ENCODE data around the gene C16orf95.

Gene C16orf95

GRCh38 chr16:87297918-87298631 is 19.1 kb downstream of the C16orf95 start:
- TF ChIP-seq, protein P1, sequence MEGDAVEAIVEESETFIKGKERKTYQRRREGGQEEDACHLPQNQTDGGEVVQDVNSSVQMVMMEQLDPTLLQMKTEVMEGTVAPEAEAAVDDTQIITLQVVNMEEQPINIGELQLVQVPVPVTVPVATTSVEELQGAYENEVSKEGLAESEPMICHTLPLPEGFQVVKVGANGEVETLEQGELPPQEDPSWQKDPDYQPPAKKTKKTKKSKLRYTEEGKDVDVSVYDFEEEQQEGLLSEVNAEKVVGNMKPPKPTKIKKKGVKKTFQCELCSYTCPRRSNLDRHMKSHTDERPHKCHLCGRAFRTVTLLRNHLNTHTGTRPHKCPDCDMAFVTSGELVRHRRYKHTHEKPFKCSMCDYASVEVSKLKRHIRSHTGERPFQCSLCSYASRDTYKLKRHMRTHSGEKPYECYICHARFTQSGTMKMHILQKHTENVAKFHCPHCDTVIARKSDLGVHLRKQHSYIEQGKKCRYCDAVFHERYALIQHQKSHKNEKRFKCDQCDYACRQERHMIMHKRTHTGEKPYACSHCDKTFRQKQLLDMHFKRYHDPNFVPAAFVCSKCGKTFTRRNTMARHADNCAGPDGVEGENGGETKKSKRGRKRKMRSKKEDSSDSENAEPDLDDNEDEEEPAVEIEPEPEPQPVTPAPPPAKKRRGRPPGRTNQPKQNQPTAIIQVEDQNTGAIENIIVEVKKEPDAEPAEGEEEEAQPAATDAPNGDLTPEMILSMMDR (IDR thresholded peaks at IDR 0.05) = peak; percentile 83
- no peak for TF ChIP-seq ZFX (IDR thresholded peaks at IDR 0.05; ENCODE audit: borderline replicate concordance)
- H3K27ac ChIP-seq = no peak overlapping the region

- TF ChIP-seq, protein P1 (IDR thresholded peaks at IDR 0.05) = no peak
- no peak for TF ChIP-seq ZFX (IDR thresholded peaks at IDR 0.05; ENCODE audit: borderline replicate concordance)
- no peak overlapping the region for H3K27ac ChIP-seq
These were observed 19.8 kb downstream of the C16orf95 start for GRCh38 chr16:87297407-87297806.

DNA sequence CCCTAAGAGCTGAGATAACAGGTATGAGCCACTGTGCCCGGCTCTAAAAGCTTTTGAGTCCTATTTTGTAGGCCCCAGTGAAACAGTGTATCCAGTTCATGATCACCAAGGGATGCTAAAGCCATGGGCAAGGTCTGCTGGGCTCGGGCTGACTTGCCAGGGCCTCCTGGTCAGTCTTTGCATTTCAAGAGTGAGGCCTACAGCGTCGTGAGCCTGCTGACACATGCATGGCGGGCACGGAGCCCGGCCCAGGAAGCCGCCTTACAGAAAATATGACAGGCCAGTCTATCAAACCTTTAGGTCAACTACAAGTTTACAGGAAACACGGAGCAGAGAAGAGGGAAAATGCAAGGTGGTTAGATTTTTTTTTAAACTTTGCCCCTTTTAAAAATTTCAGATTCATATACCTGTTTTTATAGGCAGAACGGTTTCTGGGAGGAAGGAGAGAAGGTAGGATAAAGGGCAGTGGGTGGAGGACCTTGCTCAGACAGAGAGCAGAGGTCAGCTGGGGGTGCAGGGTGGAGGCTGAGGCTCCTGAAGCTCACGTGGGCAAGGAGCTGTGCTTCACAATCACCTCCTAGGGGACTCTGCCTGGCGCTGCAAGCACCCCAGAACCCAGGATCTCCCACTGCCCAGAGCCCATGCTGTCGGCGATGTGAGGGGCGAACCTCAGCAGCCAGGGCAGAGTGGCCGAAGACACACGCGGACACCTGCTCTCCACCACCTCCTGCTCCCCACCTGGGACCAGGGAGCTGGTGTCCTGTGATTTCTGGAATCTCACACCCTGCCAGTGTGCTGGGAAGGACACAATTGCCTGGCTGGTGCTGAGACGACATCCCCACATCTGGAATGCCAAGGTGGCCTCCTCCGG is 21.3 kb downstream of the C16orf95 start:
- no peak for TF ChIP-seq ZFX (IDR thresholded peaks at IDR 0.05; ENCODE audit: borderline replicate concordance)
- TF ChIP-seq, protein P1 (IDR thresholded peaks at IDR 0.05) = no peak
- H3K27ac ChIP-seq = no peak overlapping the region

GRCh38 chr16:87295259-87295658 is 21.9 kb downstream of the C16orf95 start:
- no peak overlapping the region for H3K27ac ChIP-seq
- TF ChIP-seq ZFX (IDR thresholded peaks at IDR 0.05; ENCODE audit: borderline replicate concordance) = no peak
- TF ChIP-seq, protein P1 (IDR thresholded peaks at IDR 0.05) = no peak

- no peak overlapping the region for H3K27ac ChIP-seq
- no peak for TF ChIP-seq ZFX (IDR thresholded peaks at IDR 0.05; ENCODE audit: borderline replicate concordance)
- TF ChIP-seq, protein P1 (IDR thresholded peaks at IDR 0.05) = no peak
These were observed 23.2 kb downstream of the C16orf95 start for GRCh38 chr16:87293990-87294389.

DNA sequence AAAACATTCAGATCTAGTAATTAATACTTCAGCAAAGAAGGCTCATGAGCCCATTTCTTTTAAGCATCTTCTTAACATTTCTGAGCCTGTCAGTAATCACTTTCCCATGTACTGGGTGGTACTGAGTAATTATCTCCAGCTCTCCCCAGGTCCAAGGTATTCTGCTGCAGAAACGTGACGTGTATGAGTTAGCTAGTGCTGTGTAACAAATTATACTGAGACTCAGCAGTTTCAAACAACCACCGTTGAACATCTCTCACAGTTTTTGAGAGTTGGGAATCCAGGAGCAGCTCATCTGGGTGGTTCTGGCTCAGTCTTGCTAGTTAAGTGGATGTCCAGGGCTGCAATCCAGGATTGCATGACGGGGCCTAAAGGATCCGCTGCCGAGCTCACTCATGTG is 25.2 kb downstream of the C16orf95 start:
- TF ChIP-seq, protein P1 (IDR thresholded peaks at IDR 0.05) = no peak
- no peak for TF ChIP-seq ZFX (IDR thresholded peaks at IDR 0.05; ENCODE audit: borderline replicate concordance)
- no peak overlapping the region for H3K27ac ChIP-seq
